Measurements from ENCODE around the gene BHMT. TPM values are rescaled to one million over a fixed set of nuclear protein-coding genes. Genes with fewer than 3 reads are reported as not detected.

Gene BHMT
- total RNA-seq (2022; extraction: Qiagen RNA extraction) = 0.07 TPM in 1 of 5 replicates, not detected in the others

GRCh38 chr5:79111387-79111959 lies at the start of gene BHMT:
Gene BHMT (plus strand): TSS chr5:79111809. CDS start chr5:79111886, 77 bp downstream.

GRCh38 chr5:79069488-79070349 lies 41.9 kb upstream of the BHMT start, which contains the start of the genes BHMT2 and DMGDH:
Gene BHMT2 (plus strand): TSS chr5:79069767. CDS start chr5:79069783, 16 bp downstream.
Gene DMGDH (minus strand): TSS chr5:79069674. CDS start chr5:79069620, 54 bp downstream.

Other genes with a start within 250 kb of the BHMT start
- 8.1 to 9.6 TPM (median 8.3 TPM) in 5 replicates for gene ARSB, start 126.5 kb upstream of the BHMT start, total RNA-seq (2022; extraction: Qiagen RNA extraction)
- 0.29 TPM in 1 of 5 replicates, not detected in the others for gene DMGDH, start 42.1 kb upstream of the BHMT start, total RNA-seq (2022; extraction: Qiagen RNA extraction)
- gene BHMT2, start 42.0 kb upstream of the BHMT start, total RNA-seq (2022; extraction: Qiagen RNA extraction) = not detected in 5 replicates
- gene JMY, start 124.3 kb downstream of the BHMT start, total RNA-seq (2022; extraction: Qiagen RNA extraction) = 2.6 to 3.3 TPM (median 3.1 TPM) in 5 replicates